Measurements from ENCODE around the gene TNP2.

The TNP2 gene

GRCh38 chr16:11276143-11276895, 7.2 kb upstream of the TNP2 start, which contains the start of gene PRM2:
TSS of gene PRM2 (minus strand) at chr16:11276480. CDS start at chr16:11276370, 110 bp downstream.
- H3K4me3 Mint-ChIP-seq: no peak within 1 kb of the TSS
- no peak within 1 kb of the TSS for H3K27ac Mint-ChIP-seq
- no peaks in the 10 kb centered on the region for H3K36me3 Mint-ChIP-seq
- no peaks in the 10 kb centered on the region for H3K9me3 Mint-ChIP-seq
- ATAC-seq (replicated peaks): no peak
- DNase-seq: no peak
- H3K27me3 Mint-ChIP-seq: no peaks in the 10 kb centered on the region
- H3K4me1 Mint-ChIP-seq: peaks cover 12 to 19% of the 10 kb centered on the region in 2 donors

GRCh38 chr16:11274964-11275363, 5.8 kb upstream of the TNP2 start:
- Mint-ChIP-seq H3K4me3 (no peak overlapping the region), H3K9me3 (no peaks in the 10 kb centered on the region), H3K27ac (no peak overlapping the region), H3K27me3 (no peaks in the 10 kb centered on the region), H3K36me3 (no peaks in the 10 kb centered on the region), H3K4me1 (peaks cover 12 to 16% of the 10 kb centered on the region in 2 donors)
- ATAC-seq (replicated peaks) (no peak), DNase-seq (no peak)

DNA sequence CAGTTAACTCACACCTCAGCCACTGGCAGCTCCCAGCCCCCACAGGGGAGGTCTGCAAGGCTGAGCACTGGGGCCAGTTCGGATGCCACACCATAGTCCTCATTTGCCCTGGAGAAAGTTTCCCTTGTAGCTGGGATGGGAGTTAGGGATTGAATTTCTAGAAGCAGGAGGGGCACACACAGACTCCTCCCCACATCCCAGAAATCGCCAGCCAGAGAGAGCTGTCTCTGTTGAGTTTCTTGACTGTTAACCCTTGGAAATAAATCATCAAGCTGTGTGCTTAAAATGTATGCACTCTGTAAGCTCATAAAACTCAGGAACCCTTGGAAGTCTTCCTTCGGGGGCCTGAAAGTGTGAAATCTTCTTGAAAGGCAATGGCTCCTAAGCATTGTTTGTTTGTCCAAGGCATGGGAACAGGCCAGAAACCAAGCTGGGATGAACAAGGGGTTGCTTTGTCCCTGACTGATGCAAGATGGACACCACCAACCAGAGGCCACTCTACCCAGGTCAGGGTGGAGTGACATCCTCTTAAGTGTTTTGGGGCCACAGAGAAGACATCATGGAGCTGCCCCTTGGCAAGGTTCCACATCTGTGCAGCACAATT, 4.7 kb upstream of the TNP2 start:
- H3K9me3 Mint-ChIP-seq: no peaks in the 10 kb centered on the region
- H3K27ac Mint-ChIP-seq: no peak overlapping the region
- no peaks in the 10 kb centered on the region for H3K36me3 Mint-ChIP-seq
- ATAC-seq (replicated peaks) (no peak), DNase-seq (no peak)
- peaks cover 5% of the 10 kb centered on the region in 2 donors for H3K4me1 Mint-ChIP-seq
- no peak overlapping the region for H3K4me3 Mint-ChIP-seq
- no peaks in the 10 kb centered on the region for H3K27me3 Mint-ChIP-seq

DNA sequence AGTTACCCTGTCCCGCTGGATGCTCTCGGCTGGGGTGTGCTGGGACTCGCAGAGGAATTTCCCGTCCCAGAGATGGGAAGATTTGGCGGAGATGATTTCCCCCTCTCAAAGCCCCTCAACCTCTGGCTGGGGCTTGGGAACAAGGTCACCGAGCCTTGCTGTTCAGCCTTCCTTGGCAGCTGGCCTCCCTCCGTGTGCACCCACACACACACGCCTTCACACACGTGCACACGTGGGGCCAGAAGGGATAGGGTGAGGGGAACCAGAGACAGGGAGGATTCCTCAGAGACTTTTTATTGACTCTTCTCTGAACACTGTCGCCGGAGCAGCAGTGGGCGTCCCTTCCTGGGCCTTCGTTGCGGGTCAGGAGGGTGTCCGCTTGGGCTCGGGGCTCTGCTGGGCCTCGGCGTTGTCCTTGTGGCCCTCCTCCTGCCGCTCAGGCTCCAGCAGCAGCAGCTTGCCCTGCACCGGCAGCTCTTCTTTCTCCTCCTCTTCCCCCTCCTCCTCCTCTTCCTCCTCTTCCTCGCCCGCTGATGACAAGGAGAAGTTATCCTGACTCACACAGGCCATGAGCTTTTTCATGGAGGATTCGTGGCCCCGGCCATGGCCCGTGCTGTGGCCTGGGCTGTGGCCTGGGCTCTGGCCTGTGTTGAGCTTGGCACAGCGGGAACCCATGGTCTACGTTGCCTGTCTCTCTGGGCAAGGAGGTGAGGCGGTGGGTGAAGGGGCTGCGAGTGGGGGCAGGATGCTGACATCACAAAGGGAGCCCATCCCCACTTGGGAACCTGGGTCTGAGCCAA, 4.0 kb upstream of the TNP2 start, which contains the start of gene PRM3:
PRM3 (minus strand) TSS at position 709 of the 800 bp plus-strand sequence; CDS start at position 675, 34 bp downstream.
- DNase-seq (no peak), ATAC-seq (replicated peaks) (no peak)
- peaks cover 0 to 2% of the 10 kb centered on the region in 2 donors for H3K4me1 Mint-ChIP-seq
- peak within 1 kb of the TSS in 1 of 2 donors; percentile 26 for H3K4me3 Mint-ChIP-seq
- H3K27ac Mint-ChIP-seq: no peak within 1 kb of the TSS
- no peaks in the 10 kb centered on the region for H3K27me3 Mint-ChIP-seq
- no peaks in the 10 kb centered on the region for H3K36me3 Mint-ChIP-seq
- H3K9me3 Mint-ChIP-seq: no peaks in the 10 kb centered on the region

- H3K36me3 Mint-ChIP-seq: no peaks in the 10 kb centered on the region
- no peaks in the 10 kb centered on the region for H3K27me3 Mint-ChIP-seq
- H3K27ac Mint-ChIP-seq: no peak overlapping the region
- no peak overlapping the region for H3K4me3 Mint-ChIP-seq
- H3K4me1 Mint-ChIP-seq: peaks cover 0 to 2% of the 10 kb centered on the region in 2 donors
- H3K9me3 Mint-ChIP-seq: no peaks in the 10 kb centered on the region
- DNase-seq (no peak), ATAC-seq (replicated peaks) (no peak)
Measured at GRCh38 chr16:11272484-11272883, 3.4 kb upstream of the TNP2 start.

- Mint-ChIP-seq H3K4me1 (peaks cover 0 to 2% of the 10 kb centered on the region in 2 donors), H3K27ac (no peak overlapping the region), H3K27me3 (no peaks in the 10 kb centered on the region), H3K4me3 (no peak overlapping the region), H3K36me3 (no peaks in the 10 kb centered on the region), H3K9me3 (no peaks in the 10 kb centered on the region)
- DNase-seq (no peak), ATAC-seq (replicated peaks) (no peak)
Measured at GRCh38 chr16:11271610-11272009, 2.5 kb upstream of the TNP2 start.

GRCh38 chr16:11270602-11271162, 1.6 kb upstream of the TNP2 start:
- H3K4me1 Mint-ChIP-seq: peaks cover 0 to 3% of the 10 kb centered on the region in 2 donors
- H3K27ac Mint-ChIP-seq: peak overlapping the region; percentile 7
- DNase-seq (no peak), ATAC-seq (replicated peaks) (no peak)
- no peaks in the 10 kb centered on the region for H3K9me3 Mint-ChIP-seq
- no peak overlapping the region for H3K4me3 Mint-ChIP-seq
- no peaks in the 10 kb centered on the region for H3K27me3 Mint-ChIP-seq
- no peaks in the 10 kb centered on the region for H3K36me3 Mint-ChIP-seq

DNA sequence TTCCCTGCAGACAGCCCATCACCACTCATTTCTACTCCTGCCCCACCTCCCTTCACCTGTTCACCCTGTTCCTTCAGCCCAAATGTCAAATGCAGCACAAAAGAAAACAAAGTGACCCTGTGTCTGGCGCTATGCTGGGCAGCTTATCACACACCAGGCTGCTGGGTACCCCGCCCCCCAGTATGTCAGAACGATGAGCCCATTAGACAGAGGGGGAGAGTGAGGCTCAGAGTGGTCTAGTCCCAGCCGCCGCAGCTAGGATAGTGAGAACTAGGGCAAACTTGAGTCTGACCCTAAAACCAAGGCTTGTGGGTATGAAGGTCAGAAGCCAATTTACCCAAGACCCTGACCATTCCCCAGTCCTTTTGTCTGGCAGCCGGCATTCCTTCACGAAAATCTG, 4.0 kb downstream of the TNP2 start:
- H3K9me3 Mint-ChIP-seq: no peaks in the 10 kb centered on the region
- H3K27me3 Mint-ChIP-seq: no peaks in the 10 kb centered on the region
- ATAC-seq (replicated peaks) (no peak), DNase-seq (no peak)
- peaks cover 20 to 30% of the 10 kb centered on the region in 2 donors for H3K4me1 Mint-ChIP-seq
- no peak overlapping the region for H3K27ac Mint-ChIP-seq
- no peak overlapping the region for H3K4me3 Mint-ChIP-seq
- no peaks in the 10 kb centered on the region for H3K36me3 Mint-ChIP-seq

DNA sequence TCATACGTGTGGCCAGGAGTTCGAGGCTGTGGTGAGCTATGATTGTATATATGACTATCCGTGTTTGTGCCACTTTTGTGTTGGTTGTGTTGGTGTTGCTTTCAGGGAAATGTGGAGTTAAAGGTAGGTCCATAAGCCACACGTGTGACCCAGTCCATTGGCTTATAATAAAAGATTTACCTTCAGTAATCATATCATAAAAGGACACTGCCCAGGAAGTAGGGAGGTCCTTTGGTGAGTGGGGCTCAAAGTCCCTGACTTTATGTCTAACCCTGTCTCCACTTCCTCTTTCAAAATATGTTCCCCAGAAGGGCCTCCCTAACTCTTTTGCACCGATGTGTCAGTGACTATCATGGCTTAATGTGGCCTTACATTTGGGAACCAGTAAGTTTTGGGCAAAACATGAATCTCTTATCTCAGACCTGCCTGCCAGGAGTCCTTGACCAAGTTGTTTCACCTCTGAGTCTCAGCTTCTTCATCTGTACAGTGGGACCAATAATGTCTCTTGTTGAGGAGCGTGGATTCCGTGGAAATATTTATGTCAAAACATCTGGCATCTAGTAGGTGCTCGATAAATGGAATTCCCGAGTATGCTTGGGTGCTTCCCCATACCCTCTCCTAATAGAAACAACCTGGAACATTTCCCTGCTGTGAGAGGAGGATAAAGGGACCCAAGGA, 4.8 kb downstream of the TNP2 start:
- Mint-ChIP-seq H3K4me3 (peak overlapping the region in 1 of 2 donors; percentile 16), H3K27ac (peak overlapping the region; percentile 89), H3K36me3 (peaks cover 0 to 4% of the 10 kb centered on the region in 2 donors), H3K9me3 (no peaks in the 10 kb centered on the region), H3K4me1 (peaks cover 24 to 32% of the 10 kb centered on the region in 2 donors), H3K27me3 (no peaks in the 10 kb centered on the region)
- DNase-seq (no peak), ATAC-seq (replicated peaks) (peak; percentile 73)

DNA sequence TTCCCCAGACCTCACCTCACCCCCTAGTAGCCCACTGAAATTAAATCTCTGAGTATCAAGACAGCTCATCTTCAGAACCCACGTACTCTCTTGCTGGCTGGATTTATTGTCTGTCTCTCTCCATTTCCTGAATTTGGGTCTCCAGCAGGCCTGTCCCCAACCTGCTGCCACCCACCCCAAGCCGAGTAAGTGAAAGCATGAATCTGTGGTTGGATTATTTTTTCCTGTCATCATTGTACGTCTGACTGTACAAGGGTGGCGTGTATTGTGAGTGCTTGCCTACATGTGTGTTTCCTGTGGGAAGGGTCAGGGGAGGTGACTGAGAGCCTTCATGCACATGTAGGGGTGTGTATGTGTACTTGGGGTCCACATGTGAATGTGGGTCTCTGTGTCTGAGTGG, 5.4 kb downstream of the TNP2 start:
- peak; percentile 85 to 87 for ATAC-seq (replicated peaks)
- Mint-ChIP-seq H3K9me3 (no peaks in the 10 kb centered on the region), H3K4me3 (peak overlapping the region in 1 of 2 donors; percentile 26), H3K27me3 (no peaks in the 10 kb centered on the region), H3K27ac (peak overlapping the region; percentile 89), H3K36me3 (peaks cover 0 to 4% of the 10 kb centered on the region in 2 donors), H3K4me1 (peaks cover 27 to 37% of the 10 kb centered on the region in 2 donors)
- DNase-seq: peak; percentile 32

GRCh38 chr16:11262915-11263314, 6.2 kb downstream of the TNP2 start:
- H3K36me3 Mint-ChIP-seq: peaks cover 0 to 4% of the 10 kb centered on the region in 2 donors
- no peaks in the 10 kb centered on the region for H3K9me3 Mint-ChIP-seq
- ATAC-seq (replicated peaks) (no peak), DNase-seq (no peak)
- H3K4me1 Mint-ChIP-seq: peaks cover 32 to 46% of the 10 kb centered on the region in 2 donors
- no peaks in the 10 kb centered on the region for H3K27me3 Mint-ChIP-seq
- no peak overlapping the region for H3K27ac Mint-ChIP-seq
- H3K4me3 Mint-ChIP-seq: no peak overlapping the region

DNA sequence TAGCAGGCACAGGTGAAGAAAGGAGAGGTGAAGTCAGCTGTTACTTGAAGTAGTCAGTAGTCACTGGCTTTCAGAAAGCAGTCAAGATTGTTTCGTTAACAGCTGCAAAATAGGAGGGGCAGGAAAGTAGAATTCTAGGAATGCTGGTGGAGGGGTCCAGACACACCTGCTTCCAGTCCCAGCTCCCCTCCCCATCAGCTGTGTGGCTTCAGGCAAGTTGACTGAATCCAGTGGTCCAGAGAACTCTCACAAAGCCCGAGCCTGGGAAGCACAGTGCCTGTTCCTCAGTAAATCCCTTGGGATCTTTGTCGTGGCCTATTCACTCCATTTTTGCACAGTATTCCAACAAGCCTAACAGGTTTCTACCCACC, 8.5 kb downstream of the TNP2 start:
- no peak overlapping the region for H3K4me3 Mint-ChIP-seq
- ATAC-seq (replicated peaks) (no peak), DNase-seq (no peak)
- peaks cover 5 to 8% of the 10 kb centered on the region in 2 donors for H3K36me3 Mint-ChIP-seq
- no peaks in the 10 kb centered on the region for H3K27me3 Mint-ChIP-seq
- H3K27ac Mint-ChIP-seq: no peak overlapping the region
- peaks cover 43 to 60% of the 10 kb centered on the region in 2 donors for H3K4me1 Mint-ChIP-seq
- no peaks in the 10 kb centered on the region for H3K9me3 Mint-ChIP-seq

DNA sequence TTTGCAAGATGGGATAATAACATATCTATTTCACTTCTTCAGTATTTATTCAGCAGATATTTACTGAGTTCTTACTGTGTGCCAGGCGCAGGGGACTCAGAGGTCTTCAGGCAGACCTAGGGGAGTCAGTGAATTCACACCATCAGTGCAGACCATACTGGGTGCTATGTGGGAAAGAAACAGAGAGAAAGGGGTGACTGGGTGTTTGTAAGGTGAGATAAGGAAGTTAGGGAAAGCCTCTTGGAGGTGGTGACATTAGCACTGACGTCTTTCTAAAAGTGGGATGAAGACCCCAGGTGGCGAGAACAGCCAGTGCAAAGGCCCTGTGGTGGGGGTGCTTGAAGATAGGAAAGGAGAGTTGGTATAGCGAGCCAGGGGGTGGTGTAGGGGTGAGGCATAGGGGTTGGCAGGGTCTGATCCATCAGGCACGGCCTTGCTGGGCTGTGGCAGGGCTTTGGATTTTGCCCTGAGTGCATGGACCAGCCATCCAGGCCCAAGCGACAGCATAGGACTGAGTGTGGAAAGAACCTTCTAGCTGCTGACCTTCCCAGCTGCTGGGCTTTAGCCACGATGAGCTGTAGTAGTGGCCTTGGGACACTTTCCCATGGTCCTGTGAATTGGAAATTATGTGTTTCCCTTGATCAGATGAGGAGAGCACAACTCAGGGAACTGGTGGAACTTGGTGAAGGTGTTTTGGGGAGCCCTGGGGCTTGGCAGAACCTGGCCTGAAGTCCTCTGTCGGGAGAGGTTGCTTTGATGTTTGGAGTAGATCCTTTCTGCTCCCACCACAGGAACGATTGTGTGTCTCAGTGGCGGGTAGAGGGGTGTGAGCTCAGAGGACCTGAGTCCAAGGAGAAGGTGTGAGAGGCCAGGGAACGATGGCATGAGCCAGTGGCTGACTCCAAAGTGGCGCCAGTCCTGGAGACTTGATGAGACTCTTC, 9.2 kb downstream of the TNP2 start:
- ATAC-seq (replicated peaks) (no peak), DNase-seq (no peak)
- Mint-ChIP-seq H3K9me3 (no peaks in the 10 kb centered on the region), H3K4me1 (peaks cover 43 to 56% of the 10 kb centered on the region in 2 donors), H3K36me3 (peaks cover 9 to 15% of the 10 kb centered on the region in 2 donors), H3K27ac (peak overlapping the region; percentile 92), H3K4me3 (no peak overlapping the region), H3K27me3 (no peaks in the 10 kb centered on the region)

All from stimulated activated naive B cell treated with anti-CD40 and anti-IgM and Interleukin-4, amounts not matched to agents 10 μg/mL and 1 μg/mL and 100 μg/mL, for 72 hours (primary cell).